ENCODE measurements around the gene PHC3. TPM values are rescaled to one million over a fixed set of nuclear protein-coding genes. Genes with fewer than 3 reads are reported as not detected.

The PHC3 gene
- total RNA-seq, 1 donor from 2014 or later = 13.7 TPM

GRCh38 chr3:170100944-170101343 is 80.6 kb downstream of the PHC3 start:
- DNase-seq (ENCODE audit: low read depth) (no peak), FAIRE-seq (no peak)
- no peak overlapping the region for H3K4me3 ChIP-seq (ENCODE audit: low read depth, low read length)
- no peak for TF ChIP-seq CTCF (IDR thresholded peaks at IDR 0.05; ENCODE audit: insufficient read depth, low read length, severe bottlenecking)
- no peaks in the 10 kb centered on the region for H3K27me3 ChIP-seq (ENCODE audit: control insufficient read depth, insufficient read depth, low read length)
- peaks cover 4% of the 10 kb centered on the region for H3K36me3 ChIP-seq (ENCODE audit: control insufficient read depth, insufficient read depth, low read length)

- DNase-seq (ENCODE audit: low read depth) = peak; percentile 16
- Histone ChIP-seq H3K4me3 (ENCODE audit: low read depth, low read length) (no peak overlapping the region), H3K36me3 (ENCODE audit: control insufficient read depth, insufficient read depth, low read length) (peaks cover 4% of the 10 kb centered on the region), H3K27me3 (ENCODE audit: control insufficient read depth, insufficient read depth, low read length) (no peaks in the 10 kb centered on the region)
- TF ChIP-seq CTCF (IDR thresholded peaks at IDR 0.05; ENCODE audit: insufficient read depth, low read length, severe bottlenecking) = no peak
- no peak for FAIRE-seq
Measured at GRCh38 chr3:170098753-170099152, 82.8 kb downstream of the PHC3 start.

GRCh38 chr3:170096342-170096741 is 85.2 kb downstream of the PHC3 start:
- peaks cover 5% of the 10 kb centered on the region for H3K36me3 ChIP-seq (ENCODE audit: control insufficient read depth, insufficient read depth, low read length)
- FAIRE-seq (no peak), DNase-seq (ENCODE audit: low read depth) (no peak)
- no peak overlapping the region for H3K4me3 ChIP-seq (ENCODE audit: low read depth, low read length)
- no peak for TF ChIP-seq CTCF (IDR thresholded peaks at IDR 0.05; ENCODE audit: insufficient read depth, low read length, severe bottlenecking)
- no peaks in the 10 kb centered on the region for H3K27me3 ChIP-seq (ENCODE audit: control insufficient read depth, insufficient read depth, low read length)

- Histone ChIP-seq H3K27me3 (ENCODE audit: control insufficient read depth, insufficient read depth, low read length) (no peaks in the 10 kb centered on the region), H3K36me3 (ENCODE audit: control insufficient read depth, insufficient read depth, low read length) (peaks cover 5% of the 10 kb centered on the region), H3K4me3 (ENCODE audit: low read depth, low read length) (no peak overlapping the region)
- no peak for FAIRE-seq
- TF ChIP-seq CTCF (IDR thresholded peaks at IDR 0.05; ENCODE audit: insufficient read depth, low read length, severe bottlenecking) = no peak
- peak; percentile 76 for DNase-seq (ENCODE audit: low read depth)
Measured at GRCh38 chr3:170095771-170096170, 85.8 kb downstream of the PHC3 start.

GRCh38 chr3:170092907-170093306 is 88.6 kb downstream of the PHC3 start:
- no peaks in the 10 kb centered on the region for H3K27me3 ChIP-seq (ENCODE audit: control insufficient read depth, insufficient read depth, low read length)
- TF ChIP-seq CTCF (IDR thresholded peaks at IDR 0.05; ENCODE audit: insufficient read depth, low read length, severe bottlenecking) = no peak
- FAIRE-seq = no peak
- no peak for DNase-seq (ENCODE audit: low read depth)
- peaks cover 3% of the 10 kb centered on the region for H3K36me3 ChIP-seq (ENCODE audit: control insufficient read depth, insufficient read depth, low read length)
- H3K4me3 ChIP-seq (ENCODE audit: low read depth, low read length) = no peak overlapping the region

- DNase-seq (ENCODE audit: low read depth) (no peak), FAIRE-seq (no peak)
- Histone ChIP-seq H3K36me3 (ENCODE audit: control insufficient read depth, insufficient read depth, low read length) (peaks cover 5% of the 10 kb centered on the region), H3K27me3 (ENCODE audit: control insufficient read depth, insufficient read depth, low read length) (no peaks in the 10 kb centered on the region), H3K4me3 (ENCODE audit: low read depth, low read length) (no peak overlapping the region)
- no peak for TF ChIP-seq CTCF (IDR thresholded peaks at IDR 0.05; ENCODE audit: insufficient read depth, low read length, severe bottlenecking)
Measured at GRCh38 chr3:170090601-170090981, 90.9 kb downstream of the PHC3 start.

Data from bronchial epithelial cell (primary cell).